ENCODE measurements around the gene THBS1. TPM values are rescaled to one million over a fixed set of nuclear protein-coding genes. Genes with fewer than 3 reads are reported as not detected.

Gene THBS1
- total RNA-seq, 1 donor from 2014 or later: 377 TPM

- Histone ChIP-seq H3K27me3 (no peaks in the 10 kb centered on the region), H3K9me3 (no peaks in the 10 kb centered on the region), H3K27ac (no peak overlapping the region), H3K36me3 (no peaks in the 10 kb centered on the region), H3K4me1 (peaks cover 3% of the 10 kb centered on the region), H3K4me3 (no peak overlapping the region)
- TF ChIP-seq, protein P1, sequence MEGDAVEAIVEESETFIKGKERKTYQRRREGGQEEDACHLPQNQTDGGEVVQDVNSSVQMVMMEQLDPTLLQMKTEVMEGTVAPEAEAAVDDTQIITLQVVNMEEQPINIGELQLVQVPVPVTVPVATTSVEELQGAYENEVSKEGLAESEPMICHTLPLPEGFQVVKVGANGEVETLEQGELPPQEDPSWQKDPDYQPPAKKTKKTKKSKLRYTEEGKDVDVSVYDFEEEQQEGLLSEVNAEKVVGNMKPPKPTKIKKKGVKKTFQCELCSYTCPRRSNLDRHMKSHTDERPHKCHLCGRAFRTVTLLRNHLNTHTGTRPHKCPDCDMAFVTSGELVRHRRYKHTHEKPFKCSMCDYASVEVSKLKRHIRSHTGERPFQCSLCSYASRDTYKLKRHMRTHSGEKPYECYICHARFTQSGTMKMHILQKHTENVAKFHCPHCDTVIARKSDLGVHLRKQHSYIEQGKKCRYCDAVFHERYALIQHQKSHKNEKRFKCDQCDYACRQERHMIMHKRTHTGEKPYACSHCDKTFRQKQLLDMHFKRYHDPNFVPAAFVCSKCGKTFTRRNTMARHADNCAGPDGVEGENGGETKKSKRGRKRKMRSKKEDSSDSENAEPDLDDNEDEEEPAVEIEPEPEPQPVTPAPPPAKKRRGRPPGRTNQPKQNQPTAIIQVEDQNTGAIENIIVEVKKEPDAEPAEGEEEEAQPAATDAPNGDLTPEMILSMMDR (IDR thresholded peaks at IDR 0.05): no peak
- no peak for DNase-seq
- ATAC-seq: no peak
- intact Hi-C loops (cut with DNase I): no loop called here
Observed at GRCh38 chr15:39573844-39574243, 7.0 kb upstream of the THBS1 start.

- Histone ChIP-seq H3K4me1 (peaks cover 7% of the 10 kb centered on the region), H3K9me3 (no peaks in the 10 kb centered on the region), H3K27me3 (no peaks in the 10 kb centered on the region), H3K36me3 (no peaks in the 10 kb centered on the region), H3K4me3 (no peak overlapping the region), H3K27ac (no peak overlapping the region)
- DNase-seq (no peak), ATAC-seq (no peak)
- TF ChIP-seq, protein P1 (IDR thresholded peaks at IDR 0.05): no peak
- intact Hi-C loops (cut with DNase I): no loop called here
Observed at GRCh38 chr15:39574427-39574826, 6.5 kb upstream of the THBS1 start.

- no peaks in the 10 kb centered on the region for H3K9me3 ChIP-seq
- H3K4me3 ChIP-seq: no peak overlapping the region
- H3K36me3 ChIP-seq: no peaks in the 10 kb centered on the region
- H3K27me3 ChIP-seq: no peaks in the 10 kb centered on the region
- peaks cover 7% of the 10 kb centered on the region for H3K4me1 ChIP-seq
- no peak for DNase-seq
- no peak overlapping the region for H3K27ac ChIP-seq
- intact Hi-C loops (cut with DNase I): no loop called here
- ATAC-seq: no peak
- TF ChIP-seq, protein P1 (IDR thresholded peaks at IDR 0.05): no peak
Observed at GRCh38 chr15:39575180-39575579, 5.7 kb upstream of the THBS1 start.

GRCh38 chr15:39578851-39579486 lies 1.9 kb upstream of the THBS1 start:
- intact Hi-C loops (cut with DNase I): no loop called here
- Histone ChIP-seq H3K4me3 (peak overlapping the region; percentile 60), H3K27ac (peak overlapping the region; percentile 91), H3K36me3 (peaks cover 18% of the 10 kb centered on the region), H3K4me1 (peaks cover 4% of the 10 kb centered on the region), H3K9me3 (no peaks in the 10 kb centered on the region), H3K27me3 (no peaks in the 10 kb centered on the region)
- TF ChIP-seq, protein P1 (IDR thresholded peaks at IDR 0.05): no peak
- no peak for ATAC-seq
- DNase-seq: no peak

GRCh38 chr15:39579487-39580116 lies 1.3 kb upstream of the THBS1 start:
- peak overlapping the region; percentile 60 for H3K4me3 ChIP-seq
- TF ChIP-seq, protein P1 (IDR thresholded peaks at IDR 0.05): no peak
- peak overlapping the region; percentile 91 for H3K27ac ChIP-seq
- peak; percentile 31 for ATAC-seq
- intact Hi-C loops (cut with DNase I): loop anchor here (5.0 to 10.0 kb wide), 2 partner anchors 407 to 765 kb away; no protein-coding TSS in a partner anchor
- no peaks in the 10 kb centered on the region for H3K27me3 ChIP-seq
- peak; percentile 82 for DNase-seq
- H3K9me3 ChIP-seq: no peaks in the 10 kb centered on the region
- peaks cover 24% of the 10 kb centered on the region for H3K36me3 ChIP-seq
- H3K4me1 ChIP-seq: peaks cover 4% of the 10 kb centered on the region
